HG03039 (cell line): Measurements from ENCODE around the gene CCDC85C.

Experiments used
- ATAC-seq: cut with Tn5 transposase; IDR thresholded peaks from one replicate; pipeline ENCODE4 v1.9.1; 2021; ENCODE audit warnings: mild to moderate bottlenecking, moderate library complexity; ENCODE audit not compliant: unreplicated experiment

The CCDC85C gene

GRCh38 chr14:99606359-99606758 is 2.4 kb upstream of the CCDC85C start:
- ATAC-seq, result no peak

- ATAC-seq, result no peak
These were observed 1.4 kb upstream of the CCDC85C start for GRCh38 chr14:99605299-99605961.

- peak; percentile 4 for ATAC-seq
These were observed 825 bp upstream of the CCDC85C start for GRCh38 chr14:99604766-99605298.

GRCh38 chr14:99604278-99604765 is 315 bp upstream of the CCDC85C start:
- peak; percentile 83 for ATAC-seq

GRCh38 chr14:99602788-99603415 is 1.1 kb downstream of the CCDC85C start:
- no peak for ATAC-seq

GRCh38 chr14:99602054-99602787 is 1.8 kb downstream of the CCDC85C start:
- no peak for ATAC-seq

GRCh38 chr14:99601361-99601831 is 2.6 kb downstream of the CCDC85C start:
- no peak for ATAC-seq

GRCh38 chr14:99600232-99600888 is 3.6 kb downstream of the CCDC85C start:
- no peak for ATAC-seq

GRCh38 chr14:99599393-99599792 is 4.6 kb downstream of the CCDC85C start:
- no peak for ATAC-seq

GRCh38 chr14:99598774-99599173 is 5.2 kb downstream of the CCDC85C start:
- no peak for ATAC-seq

- no peak for ATAC-seq
These were observed 6.0 kb downstream of the CCDC85C start for GRCh38 chr14:99597911-99598600.

- no peak for ATAC-seq
These were observed 7.2 kb downstream of the CCDC85C start for GRCh38 chr14:99596772-99597171.

GRCh38 chr14:99596071-99596627 is 7.9 kb downstream of the CCDC85C start:
- no peak for ATAC-seq

GRCh38 chr14:99595524-99595923 is 8.5 kb downstream of the CCDC85C start:
- ATAC-seq, result no peak

- peak; percentile 75 for ATAC-seq
These were observed 9.0 kb downstream of the CCDC85C start for GRCh38 chr14:99595034-99595433.

GRCh38 chr14:99593971-99594841 is 9.8 kb downstream of the CCDC85C start:
- no peak for ATAC-seq

- ATAC-seq, result no peak
These were observed 10.9 kb downstream of the CCDC85C start for GRCh38 chr14:99592933-99593753.

GRCh38 chr14:99592394-99592793 is 11.6 kb downstream of the CCDC85C start:
- no peak for ATAC-seq
